ENCODE results near the gene EHBP1L1. TPM values are rescaled to one million over a fixed set of nuclear protein-coding genes. Genes with fewer than 3 reads are reported as not detected.

EHBP1L1 gene
- total and polyA plus RNA-seq, 2 of the 13 experiments (the other 11 are each of a cell fraction or from before 2014, with no cell fraction given), result 8.3 to 10.6 TPM

GRCh38 chr11:65546217-65546958, 29.5 kb upstream of the EHBP1L1 start (continued):
- TF ChIP-seq HNF1A (IDR thresholded peaks at IDR 0.05; ENCODE audit: low read depth) (no peak), HNF1A (CRISPR knock-in tag; IDR thresholded peaks at IDR 0.05; ENCODE audit: borderline replicate concordance) (no peak), CAMTA2 (CRISPR knock-in tag; IDR thresholded peaks at IDR 0.05; ENCODE audit: borderline replicate concordance) (no peak), NCOR1 (IDR thresholded peaks at IDR 0.05; ENCODE audit: borderline replicate concordance, low read length) (peak; percentile 52), ZNF782 (CRISPR knock-in tag; IDR thresholded peaks at IDR 0.05; ENCODE audit: borderline replicate concordance) (no peak), ZNF367 (CRISPR knock-in tag; IDR thresholded peaks at IDR 0.05; ENCODE audit: borderline replicate concordance) (no peak), KLF6 (CRISPR knock-in tag; IDR thresholded peaks at IDR 0.05) (no peak), ZNF446 (CRISPR knock-in tag; IDR thresholded peaks at IDR 0.05) (no peak), PTBP1 (IDR thresholded peaks at IDR 0.05; ENCODE audit: low read depth, low read length, poor library complexity, severe bottlenecking) (no peak), SALL2 (CRISPR knock-in tag; IDR thresholded peaks at IDR 0.05) (no peak), PHB2 (IDR thresholded peaks at IDR 0.05; ENCODE audit: partially characterized antibody) (no peak), ZNF30 (CRISPR knock-in tag; IDR thresholded peaks at IDR 0.05) (no peak), CEBPG (CRISPR knock-in tag; IDR thresholded peaks at IDR 0.05) (no peak), SIX4 (CRISPR knock-in tag; IDR thresholded peaks at IDR 0.05) (no peak), SOX6 (IDR thresholded peaks at IDR 0.05) (no peak), SOX6 (CRISPR knock-in tag; IDR thresholded peaks at IDR 0.05) (peak; percentile 31; the same call in 1 of the 2 replicates), JDP2 (CRISPR knock-in tag; IDR thresholded peaks at IDR 0.05; ENCODE audit: borderline replicate concordance) (no peak), CBX5 (CRISPR knock-in tag; IDR thresholded peaks at IDR 0.05; ENCODE audit: borderline replicate concordance) (no peak)
- TF ChIP-seq, protein P1, sequence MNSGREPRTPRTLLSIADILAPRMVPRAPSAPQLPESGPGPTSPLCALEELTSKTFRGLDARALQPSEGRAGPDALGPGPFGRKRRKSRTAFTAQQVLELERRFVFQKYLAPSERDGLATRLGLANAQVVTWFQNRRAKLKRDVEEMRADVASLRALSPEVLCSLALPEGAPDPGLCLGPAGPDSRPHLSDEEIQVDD (CRISPR knock-in tag; IDR thresholded peaks at IDR 0.05; ENCODE audit: borderline replicate concordance), result no peak
- TF ChIP-seq, protein P2, sequence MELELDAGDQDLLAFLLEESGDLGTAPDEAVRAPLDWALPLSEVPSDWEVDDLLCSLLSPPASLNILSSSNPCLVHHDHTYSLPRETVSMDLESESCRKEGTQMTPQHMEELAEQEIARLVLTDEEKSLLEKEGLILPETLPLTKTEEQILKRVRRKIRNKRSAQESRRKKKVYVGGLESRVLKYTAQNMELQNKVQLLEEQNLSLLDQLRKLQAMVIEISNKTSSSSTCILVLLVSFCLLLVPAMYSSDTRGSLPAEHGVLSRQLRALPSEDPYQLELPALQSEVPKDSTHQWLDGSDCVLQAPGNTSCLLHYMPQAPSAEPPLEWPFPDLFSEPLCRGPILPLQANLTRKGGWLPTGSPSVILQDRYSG (CRISPR knock-in tag; IDR thresholded peaks at IDR 0.05), result no peak
- TF ChIP-seq, protein P3, sequence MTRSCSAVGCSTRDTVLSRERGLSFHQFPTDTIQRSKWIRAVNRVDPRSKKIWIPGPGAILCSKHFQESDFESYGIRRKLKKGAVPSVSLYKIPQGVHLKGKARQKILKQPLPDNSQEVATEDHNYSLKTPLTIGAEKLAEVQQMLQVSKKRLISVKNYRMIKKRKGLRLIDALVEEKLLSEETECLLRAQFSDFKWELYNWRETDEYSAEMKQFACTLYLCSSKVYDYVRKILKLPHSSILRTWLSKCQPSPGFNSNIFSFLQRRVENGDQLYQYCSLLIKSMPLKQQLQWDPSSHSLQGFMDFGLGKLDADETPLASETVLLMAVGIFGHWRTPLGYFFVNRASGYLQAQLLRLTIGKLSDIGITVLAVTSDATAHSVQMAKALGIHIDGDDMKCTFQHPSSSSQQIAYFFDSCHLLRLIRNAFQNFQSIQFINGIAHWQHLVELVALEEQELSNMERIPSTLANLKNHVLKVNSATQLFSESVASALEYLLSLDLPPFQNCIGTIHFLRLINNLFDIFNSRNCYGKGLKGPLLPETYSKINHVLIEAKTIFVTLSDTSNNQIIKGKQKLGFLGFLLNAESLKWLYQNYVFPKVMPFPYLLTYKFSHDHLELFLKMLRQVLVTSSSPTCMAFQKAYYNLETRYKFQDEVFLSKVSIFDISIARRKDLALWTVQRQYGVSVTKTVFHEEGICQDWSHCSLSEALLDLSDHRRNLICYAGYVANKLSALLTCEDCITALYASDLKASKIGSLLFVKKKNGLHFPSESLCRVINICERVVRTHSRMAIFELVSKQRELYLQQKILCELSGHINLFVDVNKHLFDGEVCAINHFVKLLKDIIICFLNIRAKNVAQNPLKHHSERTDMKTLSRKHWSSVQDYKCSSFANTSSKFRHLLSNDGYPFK (CRISPR knock-in tag; IDR thresholded peaks at IDR 0.05; ENCODE audit: borderline replicate concordance), result no peak
- TF ChIP-seq, protein P4, sequence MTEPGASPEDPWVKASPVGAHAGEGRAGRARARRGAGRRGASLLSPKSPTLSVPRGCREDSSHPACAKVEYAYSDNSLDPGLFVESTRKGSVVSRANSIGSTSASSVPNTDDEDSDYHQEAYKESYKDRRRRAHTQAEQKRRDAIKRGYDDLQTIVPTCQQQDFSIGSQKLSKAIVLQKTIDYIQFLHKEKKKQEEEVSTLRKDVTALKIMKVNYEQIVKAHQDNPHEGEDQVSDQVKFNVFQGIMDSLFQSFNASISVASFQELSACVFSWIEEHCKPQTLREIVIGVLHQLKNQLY (CRISPR knock-in tag; IDR thresholded peaks at IDR 0.05), result no peak

All from HepG2 (cell line).